ENCODE data around the gene HOXC13. TPM values are rescaled to one million over a fixed set of nuclear protein-coding genes. Genes with fewer than 3 reads are reported as not detected.

The HOXC13 gene
- total and polyA plus RNA-seq, 8 donors, result not detected

GRCh38 chr12:53983568-53983949 lies 44.9 kb downstream of the HOXC13 start:
- DNase-seq, result no peak
- H3K4me1 ChIP-seq, result peaks cover 3 to 14% of the 10 kb centered on the region in 2 donors
- no peak for TF ChIP-seq CTCF (IDR thresholded peaks at IDR 0.05)
- H3K27ac ChIP-seq, result no peak overlapping the region
- ATAC-seq, result no peak
- H3K36me3 ChIP-seq, result no peaks in the 10 kb centered on the region
- no peaks in the 10 kb centered on the region for H3K9me3 ChIP-seq
- H3K4me3 ChIP-seq, result no peak overlapping the region
- intact Hi-C loops (cut with DNase I), result no loop called here
- peaks cover 93 to 100% of the 10 kb centered on the region in 2 donors for H3K27me3 ChIP-seq

- intact Hi-C loops (cut with DNase I), result no loop called here
- DNase-seq (no peak), ATAC-seq (no peak)
- no peak for TF ChIP-seq CTCF (IDR thresholded peaks at IDR 0.05)
- H3K27me3 ChIP-seq, result peaks cover 93 to 100% of the 10 kb centered on the region in 2 donors
- H3K4me1 ChIP-seq, result peaks cover 3 to 16% of the 10 kb centered on the region in 2 donors
- no peak overlapping the region for H3K4me3 ChIP-seq
- no peaks in the 10 kb centered on the region for H3K36me3 ChIP-seq
- no peaks in the 10 kb centered on the region for H3K9me3 ChIP-seq
- no peak overlapping the region for H3K27ac ChIP-seq
These were observed 45.4 kb downstream of the HOXC13 start for GRCh38 chr12:53983950-53984572.

GRCh38 chr12:53984901-53985691 lies 46.5 kb downstream of the HOXC13 start, which contains the start of gene HOXC10:
Gene HOXC10 (plus strand): TSS chr12:53985146. CDS start chr12:53985260, 114 bp downstream.
- intact Hi-C loops (cut with DNase I), result no loop called here

GRCh38 chr12:53985692-53985993 lies 47.0 kb downstream of the HOXC13 start:
- ATAC-seq, result no peak
- Histone ChIP-seq H3K27ac (no peak overlapping the region), H3K4me1 (peaks cover 3 to 20% of the 10 kb centered on the region in 2 donors), H3K36me3 (no peaks in the 10 kb centered on the region), H3K27me3 (peaks cover 95 to 100% of the 10 kb centered on the region in 2 donors), H3K9me3 (no peaks in the 10 kb centered on the region), H3K4me3 (no peak overlapping the region)
- DNase-seq, result no peak
- intact Hi-C loops (cut with DNase I), result no loop called here
- no peak for TF ChIP-seq CTCF (IDR thresholded peaks at IDR 0.05)

More at GRCh38 chr12:53984901-53985691, 46.5 kb downstream of the HOXC13 start, which contains the start of gene HOXC10:
- no peak for TF ChIP-seq CTCF (IDR thresholded peaks at IDR 0.05)
- ATAC-seq (peak; percentile 56), DNase-seq (peak in 2 of 4 donors; percentile 58 to 89)
- H3K9me3 ChIP-seq, result no peaks in the 10 kb centered on the region
- peaks cover 3 to 20% of the 10 kb centered on the region in 2 donors for H3K4me1 ChIP-seq
- no peaks in the 10 kb centered on the region for H3K36me3 ChIP-seq
- peaks cover 95 to 100% of the 10 kb centered on the region in 2 donors for H3K27me3 ChIP-seq
- no peak within 1 kb of the TSS for H3K27ac ChIP-seq
- no peak within 1 kb of the TSS for H3K4me3 ChIP-seq

- Histone ChIP-seq H3K27ac (no peak overlapping the region), H3K4me1 (peaks cover 3 to 20% of the 10 kb centered on the region in 2 donors), H3K36me3 (no peaks in the 10 kb centered on the region), H3K27me3 (peaks cover 95 to 100% of the 10 kb centered on the region in 2 donors), H3K9me3 (no peaks in the 10 kb centered on the region), H3K4me3 (no peak overlapping the region)
- DNase-seq (no peak), ATAC-seq (no peak)
- intact Hi-C loops (cut with DNase I), result no loop called here
- TF ChIP-seq CTCF (IDR thresholded peaks at IDR 0.05), result no peak
These were observed 47.5 kb downstream of the HOXC13 start for GRCh38 chr12:53985994-53986685.

All from left lung (tissue), 10 donors.